GM11168 (cell line): ENCODE data around the gene EDN3.
"Not testable (repeated sequence)": the region's sequence is repeated elsewhere in the genome, so short reads cannot be mapped to it uniquely, and the experiment has no call there.

Experiments used
- in situ Hi-C: fragments of 300-500 bp; cut with MboI; formaldehyde crosslinking; loops from one replicate; pipeline ENCODE4 v1.12.0; 2022; ENCODE audit warnings: low sequenced_read_pairs; ENCODE audit not compliant: unreplicated experiment

The EDN3 gene

GRCh38 chr20:59333260-59333845 is 32.9 kb downstream of the EDN3 start:
- in situ Hi-C loops = no loop called here

- in situ Hi-C loops = no loop called here
Observed at GRCh38 chr20:59333951-59334350, 33.5 kb downstream of the EDN3 start.

- in situ Hi-C loops = no loop called here
Observed at GRCh38 chr20:59334651-59335300, 34.4 kb downstream of the EDN3 start.

DNA sequence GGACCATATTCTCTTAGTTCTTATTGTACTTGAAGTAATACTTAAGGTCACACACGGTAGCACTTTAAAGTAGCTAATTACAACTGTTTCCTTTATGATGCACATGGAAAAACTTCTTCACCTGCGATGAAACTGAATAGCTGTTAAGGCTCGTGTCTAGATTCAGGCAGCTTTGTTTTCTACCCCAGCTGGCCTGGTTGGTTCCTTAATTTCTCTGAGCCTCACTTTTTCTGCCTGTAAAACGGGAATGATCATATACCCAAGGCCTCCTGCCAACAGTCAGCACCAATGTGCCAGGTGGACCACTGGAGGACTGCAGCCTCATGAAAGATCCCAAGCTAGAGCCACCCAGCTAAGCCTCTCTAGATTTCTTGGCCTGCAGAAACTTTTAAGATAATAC is 35.0 kb downstream of the EDN3 start:
- in situ Hi-C loops = no loop called here

DNA sequence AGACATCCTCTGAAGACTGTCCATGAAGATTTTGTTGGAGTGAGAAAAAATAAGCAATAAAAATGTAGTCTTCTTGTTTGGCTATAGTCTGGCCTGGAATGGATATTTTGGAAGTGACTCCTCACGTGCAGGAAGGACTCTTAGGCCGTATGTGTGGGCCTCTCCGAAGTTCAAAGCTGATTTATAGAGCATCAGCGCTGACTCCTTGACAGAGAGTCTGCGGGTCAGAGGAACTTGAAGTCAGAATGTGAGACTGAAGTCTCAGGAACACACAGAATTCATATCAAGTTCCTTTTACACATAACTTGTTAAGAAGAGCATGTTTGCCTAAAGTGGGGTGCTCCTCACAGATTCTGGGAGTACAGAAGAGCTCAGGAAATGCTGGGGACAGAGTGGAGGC is 36.1 kb downstream of the EDN3 start:
- in situ Hi-C loops = no loop called here

- in situ Hi-C loops = not testable (repeated sequence)
Observed at GRCh38 chr20:59338444-59338843, 38.0 kb downstream of the EDN3 start.

DNA sequence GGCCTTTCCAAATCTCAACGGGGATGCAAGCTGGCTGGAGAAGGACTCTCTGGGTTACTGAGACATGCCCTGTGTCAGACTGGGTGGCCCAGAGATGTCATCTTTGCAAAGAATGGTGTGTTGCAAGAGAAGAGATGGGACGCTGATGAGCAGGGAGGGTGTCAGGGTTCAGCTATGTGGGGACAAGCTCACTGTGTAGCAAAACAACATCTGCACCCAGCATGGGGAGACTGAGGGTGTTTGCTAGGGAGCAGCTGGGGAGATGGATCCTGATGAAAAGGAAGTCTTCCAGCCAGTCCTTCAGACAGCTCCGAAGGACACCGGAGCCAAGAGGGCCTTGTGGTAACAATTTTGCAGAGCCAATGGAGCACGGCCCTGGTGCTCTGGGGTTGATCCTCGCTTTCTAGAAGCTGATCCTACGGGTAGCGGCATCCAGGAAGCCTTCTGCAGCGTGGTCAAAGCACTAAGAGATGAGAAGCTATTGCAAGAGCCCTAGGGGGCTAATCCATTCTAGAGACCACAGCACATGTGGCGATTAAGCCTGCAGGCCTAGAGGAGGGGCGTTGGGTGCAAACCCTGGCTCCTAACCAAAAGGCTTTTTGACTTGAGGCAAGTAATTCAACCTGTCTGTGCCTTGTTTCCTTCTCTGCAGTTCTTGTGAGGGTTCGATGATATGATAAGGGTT is 39.9 kb downstream of the EDN3 start:
- in situ Hi-C loops = no loop called here

DNA sequence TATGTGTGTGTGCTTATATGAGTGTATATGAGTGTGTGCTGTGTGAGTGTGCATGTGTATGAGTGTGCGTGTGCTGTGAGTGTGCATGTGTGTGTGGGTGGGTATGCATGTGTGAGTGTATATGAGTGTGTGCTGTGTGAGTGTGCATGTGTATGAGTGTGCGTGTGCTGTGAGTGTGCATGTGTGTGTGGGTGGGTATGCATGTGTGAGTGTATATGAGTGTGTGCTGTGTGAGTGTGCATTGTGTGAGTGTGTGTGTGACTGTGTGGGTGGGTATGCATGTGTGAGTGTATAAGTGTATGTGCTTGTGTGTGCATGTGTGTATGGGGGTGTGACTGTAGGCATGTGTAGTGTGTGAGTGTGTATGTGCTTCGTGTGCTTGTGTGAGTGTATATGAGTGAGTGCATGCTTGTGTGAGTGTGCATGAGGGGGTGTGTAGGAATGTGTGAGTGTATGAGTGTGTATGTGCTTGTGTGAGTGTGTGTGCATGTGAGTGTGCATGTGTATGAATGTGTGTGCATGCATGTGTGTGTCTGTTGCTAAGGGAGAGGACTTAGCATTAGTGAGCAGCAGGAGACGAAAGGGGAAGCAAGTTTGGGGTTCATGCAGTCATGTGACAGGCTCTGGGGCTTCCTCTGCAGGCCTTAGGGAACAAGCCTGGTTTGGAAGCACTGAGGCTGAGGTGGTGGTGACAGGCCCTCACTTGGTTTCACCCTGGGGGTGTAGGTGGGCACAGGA is 41.0 kb downstream of the EDN3 start:
- in situ Hi-C loops = not testable (repeated sequence)

- in situ Hi-C loops = no loop called here
Observed at GRCh38 chr20:59342023-59342957, 41.9 kb downstream of the EDN3 start.

GRCh38 chr20:59346061-59346460 is 45.6 kb downstream of the EDN3 start:
- in situ Hi-C loops = no loop called here

- in situ Hi-C loops = no loop called here
Observed at GRCh38 chr20:59349277-59349676, 48.9 kb downstream of the EDN3 start.

DNA sequence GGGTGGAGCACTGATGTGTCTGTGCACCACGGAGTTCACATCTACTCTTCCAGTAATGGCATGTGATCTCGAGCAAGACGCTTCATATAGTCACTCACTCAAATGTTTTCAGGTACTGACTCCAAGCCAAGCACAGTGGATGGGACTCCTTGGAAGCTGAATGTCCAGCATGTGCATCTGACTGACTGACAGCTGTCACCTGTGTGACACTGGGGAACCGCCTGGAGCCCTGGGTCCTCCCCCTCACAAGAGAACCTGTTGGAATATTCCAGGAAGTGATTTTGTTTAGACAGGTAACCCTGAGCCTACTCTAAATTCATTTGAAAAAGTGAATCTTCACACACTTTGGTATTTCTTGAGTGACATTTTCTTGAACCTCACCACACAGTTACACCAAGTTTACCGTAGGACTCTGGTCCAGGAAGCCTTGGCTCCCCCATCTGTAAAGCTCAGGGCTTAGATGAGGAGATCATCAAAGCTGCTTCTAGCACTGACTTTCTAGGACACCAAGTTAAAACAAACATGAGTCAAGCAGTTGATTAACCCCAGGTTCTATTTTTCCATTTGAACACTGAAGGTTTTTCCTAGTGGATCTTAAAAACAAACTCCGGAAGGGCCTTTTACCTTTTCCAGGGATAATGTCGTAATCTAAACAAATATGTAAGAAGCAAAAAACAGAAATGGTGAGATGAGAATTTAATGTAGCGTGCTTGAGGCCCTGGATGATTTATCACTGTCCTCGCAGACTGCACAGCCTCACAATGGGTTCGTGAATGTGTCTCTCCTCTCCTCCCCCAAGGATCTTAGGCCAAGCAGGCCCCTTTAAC is 50.1 kb downstream of the EDN3 start:
- in situ Hi-C loops = no loop called here

GRCh38 chr20:59351157-59352040 is 51.0 kb downstream of the EDN3 start:
- in situ Hi-C loops = no loop called here

DNA sequence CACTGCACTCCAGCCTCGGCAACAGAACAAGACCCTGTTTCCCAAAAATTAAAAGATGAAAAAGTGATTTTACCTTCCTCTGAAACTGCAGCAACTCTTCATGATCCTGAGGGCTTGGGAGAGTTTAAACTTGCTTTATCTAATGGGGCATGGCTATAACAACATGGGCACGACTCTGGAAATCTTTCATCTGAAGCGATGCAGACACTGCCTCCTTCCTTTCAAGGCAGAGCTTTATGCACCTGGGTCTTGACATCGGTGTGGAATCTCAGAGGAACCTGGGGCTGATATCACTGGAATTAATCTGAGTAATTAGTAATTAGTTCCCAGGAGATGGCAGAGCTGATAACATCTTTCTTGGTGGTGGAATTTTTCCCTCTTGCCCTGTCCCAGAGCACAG is 52.1 kb downstream of the EDN3 start:
- in situ Hi-C loops = no loop called here

- in situ Hi-C loops = no loop called here
Observed at GRCh38 chr20:59352990-59353389, 52.6 kb downstream of the EDN3 start.

GRCh38 chr20:59354460-59354859 is 54.0 kb downstream of the EDN3 start:
- in situ Hi-C loops = no loop called here

DNA sequence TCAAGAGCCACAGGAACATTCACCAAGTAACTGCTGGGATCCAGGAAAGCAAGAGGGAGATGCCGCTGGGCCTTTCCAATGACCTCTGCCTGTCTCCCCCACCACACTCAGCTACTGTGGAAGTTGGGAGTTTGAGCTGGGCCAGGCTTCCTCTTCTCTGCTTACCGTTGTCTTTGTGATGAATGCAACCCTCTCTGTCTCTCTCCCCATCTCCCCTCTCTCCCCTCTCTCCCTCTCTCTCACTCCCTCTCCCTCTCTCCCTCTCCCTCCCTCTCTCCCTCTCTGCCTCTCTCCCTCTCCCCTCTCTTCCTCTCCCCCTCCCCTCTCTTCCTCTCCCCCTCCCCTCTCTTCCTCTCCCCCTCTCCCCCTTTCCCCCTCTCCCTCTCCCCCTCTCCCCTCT is 54.8 kb downstream of the EDN3 start:
- in situ Hi-C loops = no loop called here

DNA sequence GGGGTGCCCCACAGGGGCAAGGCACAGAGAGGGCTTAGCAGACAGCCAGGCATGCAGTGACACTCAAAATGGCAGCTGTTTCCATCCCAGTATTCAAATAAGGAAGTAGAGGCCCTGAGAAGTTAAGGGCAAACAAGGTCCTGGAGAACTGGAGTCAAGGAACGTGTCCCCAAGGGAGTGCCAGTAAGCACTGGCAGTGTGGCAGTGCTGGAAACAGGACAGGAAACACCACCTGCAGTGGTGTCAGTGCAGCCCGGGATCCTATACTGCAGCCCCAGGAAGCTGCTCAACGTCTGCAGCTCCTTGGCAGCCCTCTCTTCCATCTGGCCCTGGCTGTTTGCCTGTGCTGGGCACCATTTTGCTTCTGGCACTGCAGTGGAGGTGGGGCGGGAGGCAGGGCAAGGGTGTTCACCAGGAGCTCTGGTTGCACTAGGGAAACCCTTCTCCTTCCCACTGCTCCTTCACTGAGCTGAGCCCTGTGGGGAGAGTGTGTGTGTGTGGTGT is 56.3 kb downstream of the EDN3 start:
- in situ Hi-C loops = no loop called here
